ENCODE data around the gene ZNF488. TPM values are rescaled to one million over a fixed set of nuclear protein-coding genes. Genes with fewer than 3 reads are reported as not detected.

ZNF488 gene
- total RNA-seq, 5 donors from 2014 or later (not counting 1 experiment from before 2014, with no cell fraction given): not detected

DNA sequence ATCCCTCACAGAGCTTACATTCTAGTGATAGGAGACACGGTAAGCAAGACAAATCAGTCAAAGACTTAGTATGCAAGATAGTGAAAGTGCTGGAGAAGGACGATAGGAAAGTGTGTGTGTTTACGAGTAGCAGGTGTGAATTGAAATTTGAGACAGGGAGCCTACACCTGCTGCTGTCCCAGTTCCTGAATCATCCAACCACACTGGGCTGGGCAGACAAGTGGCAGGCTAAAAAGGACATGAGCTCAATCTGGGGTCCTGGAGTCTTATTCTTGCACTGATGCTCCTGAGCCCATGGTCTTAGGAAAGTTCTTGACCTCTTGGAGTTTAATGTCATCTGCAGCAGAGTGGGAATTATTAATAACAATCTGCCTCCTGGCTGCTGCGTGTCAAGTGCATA lies 19.7 kb downstream of the ZNF488 start:
- Histone ChIP-seq H3K27me3 (replicated peaks in 1 of 2; ENCODE audit: control insufficient read depth in 2 of 2, extremely low read depth in 1 of 2, insufficient read depth in 2 of 2, low read length in 1 of 2) (peaks cover 0 to 15% of the 10 kb centered on the region in 2 experiments), H3K27ac (ENCODE audit: low read length) (no peak overlapping the region), H3K9me3 (no peaks in the 10 kb centered on the region), H3K36me3 (ENCODE audit: control insufficient read depth in 2 of 2, extremely low read depth in 1 of 2, insufficient read depth in 1 of 2, low read length in 1 of 2) (no peaks in the 10 kb centered on the region), H3K4me1 (ENCODE audit: control insufficient read depth in 1 of 2, extremely low read depth in 1 of 2, insufficient read depth in 2 of 2, low read length in 2 of 2) (no peaks in the 10 kb centered on the region), H3K4me3 (ENCODE audit: control insufficient read depth in 1 of 2, extremely low read depth in 1 of 2, low read length in 1 of 2) (no peak overlapping the region)
- ChIA-PET POLR2A (no interaction called here), CTCF (interaction anchor here in 1 of 2 donors (0.9 kb wide), 1 partner anchor 9 kb away, joined by 4 read pairs; no protein-coding TSS in a partner anchor)
- Mint-ChIP-seq H3K9me3 (no peaks in the 10 kb centered on the region), H3K27ac (no peak overlapping the region), H3K27me3 (no peaks in the 10 kb centered on the region), H3K4me3 (no peak overlapping the region), H3K36me3 (no peaks in the 10 kb centered on the region), H3K4me1 (no peaks in the 10 kb centered on the region)
- DNase-seq (no peak), ATAC-seq (replicated peaks in 1 of 4) (no peak)
- 64% methylated on average over 2 of the region's 4 CpGs for WGBS (ENCODE audit: insufficient coverage)

GRCh38 chr10:47363781-47364180 lies 20.3 kb downstream of the ZNF488 start:
- no peak overlapping the region for H3K27ac Mint-ChIP-seq
- no CpG with 5 or more reads among the region's 3 CpGs for WGBS (ENCODE audit: insufficient coverage)
- no peaks in the 10 kb centered on the region for H3K36me3 Mint-ChIP-seq
- ChIA-PET POLR2A (no interaction called here), CTCF (no interaction called here)
- no peaks in the 10 kb centered on the region for H3K9me3 Mint-ChIP-seq
- Histone ChIP-seq H3K4me3 (ENCODE audit: control insufficient read depth in 1 of 2, extremely low read depth in 1 of 2, low read length in 1 of 2) (no peak overlapping the region), H3K36me3 (ENCODE audit: control insufficient read depth in 2 of 2, extremely low read depth in 1 of 2, insufficient read depth in 1 of 2, low read length in 1 of 2) (no peaks in the 10 kb centered on the region), H3K27me3 (replicated peaks in 1 of 2; ENCODE audit: control insufficient read depth in 2 of 2, extremely low read depth in 1 of 2, insufficient read depth in 2 of 2, low read length in 1 of 2) (peaks cover 0 to 14% of the 10 kb centered on the region in 2 experiments), H3K27ac (ENCODE audit: low read length) (no peak overlapping the region), H3K9me3 (no peaks in the 10 kb centered on the region), H3K4me1 (ENCODE audit: control insufficient read depth in 1 of 2, extremely low read depth in 1 of 2, insufficient read depth in 2 of 2, low read length in 2 of 2) (no peaks in the 10 kb centered on the region)
- no peaks in the 10 kb centered on the region for H3K27me3 Mint-ChIP-seq
- H3K4me3 Mint-ChIP-seq: no peak overlapping the region
- H3K4me1 Mint-ChIP-seq: no peaks in the 10 kb centered on the region
- no peak for ATAC-seq (replicated peaks in 1 of 4)
- DNase-seq: no peak

GRCh38 chr10:47362199-47362598 lies 21.9 kb downstream of the ZNF488 start:
- no peak overlapping the region for H3K4me3 Mint-ChIP-seq

GRCh38 chr10:47361293-47361692 lies 22.8 kb downstream of the ZNF488 start:
- H3K36me3 ChIP-seq (ENCODE audit: control insufficient read depth in 2 of 2, extremely low read depth in 1 of 2, insufficient read depth in 1 of 2, low read length in 1 of 2): no peaks in the 10 kb centered on the region
- peaks cover 0 to 13% of the 10 kb centered on the region in 2 experiments for H3K27me3 ChIP-seq (replicated peaks in 1 of 2; ENCODE audit: control insufficient read depth in 2 of 2, extremely low read depth in 1 of 2, insufficient read depth in 2 of 2, low read length in 1 of 2)
- H3K36me3 Mint-ChIP-seq: no peaks in the 10 kb centered on the region
- H3K27ac Mint-ChIP-seq: no peak overlapping the region
- no peaks in the 10 kb centered on the region for H3K4me1 Mint-ChIP-seq
- H3K4me1 ChIP-seq (ENCODE audit: control insufficient read depth in 1 of 2, extremely low read depth in 1 of 2, insufficient read depth in 2 of 2, low read length in 2 of 2): no peaks in the 10 kb centered on the region
- no peak overlapping the region for H3K27ac ChIP-seq (ENCODE audit: low read length)
- 56% methylated on average over 9 of the region's 9 CpGs for WGBS (ENCODE audit: insufficient coverage)
- DNase-seq: peak in 2 of 35 experiments; percentile 17 to 25
- CTCF ChIA-PET: interaction anchor here in 1 of 2 donors (0.7 kb wide), 2 partner anchors 84 to 304 kb away, joined by 3 read pairs; no protein-coding TSS in a partner anchor
- POLR2A ChIA-PET: no interaction called here
- ATAC-seq (replicated peaks in 1 of 4): no peak
- H3K4me3 ChIP-seq (ENCODE audit: control insufficient read depth in 1 of 2, extremely low read depth in 1 of 2, low read length in 1 of 2): no peak overlapping the region
- no peak overlapping the region for H3K4me3 Mint-ChIP-seq
- H3K27me3 Mint-ChIP-seq: no peaks in the 10 kb centered on the region
- H3K9me3 Mint-ChIP-seq: no peaks in the 10 kb centered on the region
- H3K9me3 ChIP-seq: no peaks in the 10 kb centered on the region

More at GRCh38 chr10:47362199-47362598, 21.9 kb downstream of the ZNF488 start:
- DNase-seq (no peak), ATAC-seq (replicated peaks in 1 of 4) (no peak)
- Histone ChIP-seq H3K4me1 (ENCODE audit: control insufficient read depth in 1 of 2, extremely low read depth in 1 of 2, insufficient read depth in 2 of 2, low read length in 2 of 2) (no peaks in the 10 kb centered on the region), H3K9me3 (no peaks in the 10 kb centered on the region), H3K27me3 (replicated peaks in 1 of 2; ENCODE audit: control insufficient read depth in 2 of 2, extremely low read depth in 1 of 2, insufficient read depth in 2 of 2, low read length in 1 of 2) (peaks cover 0 to 13% of the 10 kb centered on the region in 2 experiments), H3K27ac (ENCODE audit: low read length) (no peak overlapping the region), H3K36me3 (ENCODE audit: control insufficient read depth in 2 of 2, extremely low read depth in 1 of 2, insufficient read depth in 1 of 2, low read length in 1 of 2) (no peaks in the 10 kb centered on the region), H3K4me3 (ENCODE audit: control insufficient read depth in 1 of 2, extremely low read depth in 1 of 2, low read length in 1 of 2) (no peak overlapping the region)
- H3K9me3 Mint-ChIP-seq: no peaks in the 10 kb centered on the region
- POLR2A ChIA-PET: interaction anchor here in 1 of 2 donors (0.6 kb wide), 1 partner anchor 44 kb away, joined by 3 read pairs; no protein-coding TSS in a partner anchor
- H3K27me3 Mint-ChIP-seq: no peaks in the 10 kb centered on the region
- H3K27ac Mint-ChIP-seq: no peak overlapping the region
- H3K36me3 Mint-ChIP-seq: no peaks in the 10 kb centered on the region
- no peaks in the 10 kb centered on the region for H3K4me1 Mint-ChIP-seq
- 72% methylated on average over 2 of the region's 3 CpGs for WGBS (ENCODE audit: insufficient coverage)
- CTCF ChIA-PET: interaction anchor here in 1 of 2 donors (0.7 kb wide), 2 partner anchors 85 to 305 kb away, joined by 3 read pairs; no protein-coding TSS in a partner anchor

GRCh38 chr10:47360419-47361040 lies 23.6 kb downstream of the ZNF488 start:
- Histone ChIP-seq H3K4me3 (ENCODE audit: control insufficient read depth in 1 of 2, extremely low read depth in 1 of 2, low read length in 1 of 2) (no peak overlapping the region), H3K27me3 (replicated peaks in 1 of 2; ENCODE audit: control insufficient read depth in 2 of 2, extremely low read depth in 1 of 2, insufficient read depth in 2 of 2, low read length in 1 of 2) (peaks cover 0 to 13% of the 10 kb centered on the region in 2 experiments), H3K4me1 (ENCODE audit: control insufficient read depth in 1 of 2, extremely low read depth in 1 of 2, insufficient read depth in 2 of 2, low read length in 2 of 2) (no peaks in the 10 kb centered on the region), H3K27ac (ENCODE audit: low read length) (no peak overlapping the region), H3K36me3 (ENCODE audit: control insufficient read depth in 2 of 2, extremely low read depth in 1 of 2, insufficient read depth in 1 of 2, low read length in 1 of 2) (no peaks in the 10 kb centered on the region), H3K9me3 (no peaks in the 10 kb centered on the region)
- ATAC-seq (replicated peaks in 1 of 4): no peak
- ChIA-PET CTCF (no interaction called here), POLR2A (no interaction called here)
- Mint-ChIP-seq H3K36me3 (no peaks in the 10 kb centered on the region), H3K4me3 (no peak overlapping the region), H3K27me3 (no peaks in the 10 kb centered on the region), H3K9me3 (no peaks in the 10 kb centered on the region), H3K4me1 (no peaks in the 10 kb centered on the region), H3K27ac (no peak overlapping the region)
- 79% methylated on average over 11 of the region's 14 CpGs for WGBS (ENCODE audit: insufficient coverage)
- DNase-seq: peak in 1 of 35 experiments; percentile 15

GRCh38 chr10:47359626-47360418 lies 24.3 kb downstream of the ZNF488 start:
- Histone ChIP-seq H3K27ac (ENCODE audit: low read length) (no peak overlapping the region), H3K4me1 (ENCODE audit: control insufficient read depth in 1 of 2, extremely low read depth in 1 of 2, insufficient read depth in 2 of 2, low read length in 2 of 2) (no peaks in the 10 kb centered on the region), H3K9me3 (no peaks in the 10 kb centered on the region), H3K27me3 (replicated peaks in 1 of 2; ENCODE audit: control insufficient read depth in 2 of 2, extremely low read depth in 1 of 2, insufficient read depth in 2 of 2, low read length in 1 of 2) (peaks cover 0 to 9% of the 10 kb centered on the region in 2 experiments), H3K4me3 (ENCODE audit: control insufficient read depth in 1 of 2, extremely low read depth in 1 of 2, low read length in 1 of 2) (no peak overlapping the region), H3K36me3 (ENCODE audit: control insufficient read depth in 2 of 2, extremely low read depth in 1 of 2, insufficient read depth in 1 of 2, low read length in 1 of 2) (no peaks in the 10 kb centered on the region)
- CTCF ChIA-PET: no interaction called here
- Mint-ChIP-seq H3K4me3 (no peak overlapping the region), H3K27ac (no peak overlapping the region), H3K4me1 (no peaks in the 10 kb centered on the region), H3K27me3 (no peaks in the 10 kb centered on the region), H3K36me3 (no peaks in the 10 kb centered on the region), H3K9me3 (no peaks in the 10 kb centered on the region)
- ATAC-seq (replicated peaks in 1 of 4) (no peak), DNase-seq (no peak)
- 71% methylated on average over 4 of the region's 4 CpGs for WGBS (ENCODE audit: insufficient coverage)
- POLR2A ChIA-PET: interaction anchor here in 1 of 2 donors (0.7 kb wide), 1 partner anchor 89 kb away, joined by 3 read pairs; no protein-coding TSS in a partner anchor
